ENCODE results near the gene CDC42BPB. TPM values are rescaled to one million over a fixed set of nuclear protein-coding genes. Genes with fewer than 3 reads are reported as not detected.

Gene CDC42BPB
- total RNA-seq, 1 donor from 2014 or later = 48.2 TPM

DNA sequence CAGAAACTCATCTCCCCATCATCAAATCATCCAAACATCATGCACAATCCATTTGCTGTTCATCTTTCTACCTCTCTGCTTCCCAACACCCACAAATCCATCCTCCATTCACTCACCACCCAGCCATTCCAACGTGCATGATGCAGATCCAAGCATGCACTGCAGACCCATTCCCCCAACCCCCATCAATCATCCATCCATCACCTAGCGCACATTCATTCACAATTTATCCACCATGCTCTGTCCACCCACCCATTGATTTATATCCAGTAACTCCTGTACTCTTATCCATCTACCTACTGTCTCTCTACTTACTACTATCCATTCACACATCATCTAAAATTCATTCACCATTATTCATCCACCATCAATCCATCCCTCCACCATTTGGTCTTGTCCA lies 138.9 kb downstream of the CDC42BPB start:
- no peaks in the 10 kb centered on the region for H3K4me1 Mint-ChIP-seq
- Histone ChIP-seq H3K4me3 (no peak overlapping the region), H3K27ac (no peak overlapping the region), H3K4me1 (peaks cover 6% of the 10 kb centered on the region), H3K79me2 (ENCODE audit: low read depth) (no peaks in the 10 kb centered on the region), H3K36me3 (no peaks in the 10 kb centered on the region), H3K9me3 (ENCODE audit: low read depth) (no peaks in the 10 kb centered on the region), H3F3A (ENCODE audit: low read depth) (no peaks in the 10 kb centered on the region), H3K9ac (no peak overlapping the region), H2AFZ (replicated peaks) (no peak overlapping the region), H4K20me1 (ENCODE audit: low read depth) (no peaks in the 10 kb centered on the region), H3K27me3 (peaks cover 32% of the 10 kb centered on the region), H3K4me2 (no peak overlapping the region)
- no peak for TF ChIP-seq EZH2 (IDR thresholded peaks at IDR 0.05)
- no peak for TF ChIP-seq CTCF (IDR thresholded peaks at IDR 0.05)
- TF ChIP-seq EZH2phosphoT487 (IDR thresholded peaks at IDR 0.05) = no peak
- no peak overlapping the region for H3K27ac Mint-ChIP-seq
- H3K9me3 Mint-ChIP-seq = no peaks in the 10 kb centered on the region
- peaks cover 2% of the 10 kb centered on the region for H3K27me3 Mint-ChIP-seq (ENCODE audit: insufficient read depth, low read depth)
- no peak overlapping the region for H3K4me3 Mint-ChIP-seq
- no peak for DNase-seq (ENCODE audit: low spot score)
- no peaks in the 10 kb centered on the region for H3K36me3 Mint-ChIP-seq

DNA sequence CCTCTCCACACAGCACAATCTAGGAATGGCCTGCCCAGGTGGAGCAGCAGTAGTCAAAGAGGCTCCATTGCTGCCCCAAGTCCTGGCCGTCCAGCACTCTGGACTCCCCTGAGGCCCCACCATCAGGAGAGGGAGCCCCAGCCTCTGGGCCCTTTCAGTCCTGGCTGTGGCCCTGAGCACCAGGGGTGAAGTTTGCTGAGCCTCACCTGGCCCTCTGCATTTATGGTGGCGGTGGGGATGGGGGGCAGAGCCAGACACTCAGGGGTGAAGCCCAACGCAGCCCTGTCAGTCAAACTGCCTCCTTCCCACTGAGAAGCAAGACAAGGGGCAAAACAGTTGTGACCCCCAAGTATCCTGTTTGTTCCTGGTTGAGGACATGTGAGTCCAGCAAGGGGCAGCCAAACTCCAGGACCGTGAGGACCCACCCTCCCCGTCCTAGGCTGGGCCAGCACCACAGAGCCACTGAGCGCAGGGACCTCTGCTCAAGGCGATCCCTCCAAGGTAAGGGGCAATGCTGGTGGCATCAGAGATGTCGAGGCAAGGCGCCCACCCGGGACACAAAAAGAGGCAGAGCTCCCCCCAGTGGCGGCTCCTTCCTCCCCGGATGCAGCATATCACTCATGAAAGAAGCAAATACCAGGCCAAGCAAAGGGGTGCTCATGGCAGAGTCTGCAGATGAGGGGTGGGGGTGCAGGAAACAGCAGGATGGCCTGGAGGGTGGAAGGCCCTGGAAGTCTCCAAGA lies 139.7 kb downstream of the CDC42BPB start:
- Histone ChIP-seq H4K20me1 (ENCODE audit: low read depth) (no peaks in the 10 kb centered on the region), H3F3A (ENCODE audit: low read depth) (no peaks in the 10 kb centered on the region), H3K27ac (no peak overlapping the region), H3K79me2 (ENCODE audit: low read depth) (no peaks in the 10 kb centered on the region), H3K36me3 (no peaks in the 10 kb centered on the region), H3K9me3 (ENCODE audit: low read depth) (no peaks in the 10 kb centered on the region), H2AFZ (replicated peaks) (peak overlapping the region; percentile 44), H3K27me3 (peaks cover 24% of the 10 kb centered on the region), H3K4me3 (no peak overlapping the region), H3K9ac (no peak overlapping the region), H3K4me2 (no peak overlapping the region), H3K4me1 (no peaks in the 10 kb centered on the region)
- Mint-ChIP-seq H3K36me3 (no peaks in the 10 kb centered on the region), H3K4me3 (no peak overlapping the region), H3K27ac (no peak overlapping the region), H3K9me3 (no peaks in the 10 kb centered on the region), H3K4me1 (no peaks in the 10 kb centered on the region), H3K27me3 (ENCODE audit: insufficient read depth, low read depth) (peaks cover 3% of the 10 kb centered on the region)
- peak; percentile 86 for TF ChIP-seq CTCF (IDR thresholded peaks at IDR 0.05)
- no peak for TF ChIP-seq EZH2 (IDR thresholded peaks at IDR 0.05)
- DNase-seq (ENCODE audit: low spot score) = peak; percentile 81

GRCh38 chr14:102917056-102917385 lies 140.3 kb downstream of the CDC42BPB start:
- no peak overlapping the region for H2AFZ ChIP-seq (replicated peaks)
- peaks cover 18% of the 10 kb centered on the region for H3K27me3 ChIP-seq
- no peaks in the 10 kb centered on the region for H3K36me3 ChIP-seq
- Mint-ChIP-seq H3K4me1 (no peaks in the 10 kb centered on the region), H3K27me3 (ENCODE audit: insufficient read depth, low read depth) (peaks cover 3% of the 10 kb centered on the region), H3K27ac (no peak overlapping the region), H3K36me3 (no peaks in the 10 kb centered on the region), H3K9me3 (no peaks in the 10 kb centered on the region), H3K4me3 (no peak overlapping the region)
- H3K79me2 ChIP-seq (ENCODE audit: low read depth) = no peaks in the 10 kb centered on the region
- no peak overlapping the region for H3K9ac ChIP-seq
- no peak overlapping the region for H3K27ac ChIP-seq
- no peaks in the 10 kb centered on the region for H3K9me3 ChIP-seq (ENCODE audit: low read depth)
- no peak for DNase-seq (ENCODE audit: low spot score)
- no peak for TF ChIP-seq EZH2 (IDR thresholded peaks at IDR 0.05)
- no peak for TF ChIP-seq CTCF (IDR thresholded peaks at IDR 0.05)
- no peak for TF ChIP-seq EZH2phosphoT487 (IDR thresholded peaks at IDR 0.05)
- H4K20me1 ChIP-seq (ENCODE audit: low read depth) = no peaks in the 10 kb centered on the region
- H3K4me2 ChIP-seq = no peak overlapping the region
- no peaks in the 10 kb centered on the region for H3F3A ChIP-seq (ENCODE audit: low read depth)
- H3K4me1 ChIP-seq = no peaks in the 10 kb centered on the region
- no peak overlapping the region for H3K4me3 ChIP-seq

All from neural progenitor cell (in vitro differentiated cells).